Smooth muscle cell (in vitro differentiated cells): ENCODE measurements around the gene SMPD4. TPM values are rescaled to one million over a fixed set of nuclear protein-coding genes. Genes with fewer than 3 reads are reported as not detected.
"Not testable (repeated sequence)": the region's sequence is repeated elsewhere in the genome, so short reads cannot be mapped to it uniquely, and the experiment has no call there.

ENCODE experiments used
- DNase-seq: peaks from one replicate; lab custom pipeline; 2025; ENCODE audit not compliant: unreplicated experiment; lab: John Stamatoyannopoulos, UW
- H2AFZ ChIP-seq: fragments of 200-600 bp; sonication (generic); 2 replicates; pipeline ENCODE4 v1.6.0; 2016; ENCODE audit warnings: antibody characterized with exemption, low read depth, mild to moderate bottlenecking
- H3F3A ChIP-seq: fragments of 200-600 bp; sonication (generic); 2 replicates; pipeline ENCODE4 v1.6.0; 2017; ENCODE audit warnings: antibody characterized with exemption, low read depth
- H3K27ac ChIP-seq: fragments of 200-600 bp; sonication (generic); 2 replicates; pipeline ENCODE4 v1.5.1; 2016; ENCODE audit warnings: low read depth, mild to moderate bottlenecking
- H3K27me3 ChIP-seq: fragments of 200-600 bp; sonication (generic); 2 replicates; pipeline ENCODE4 v1.6.1; 2016; ENCODE audit warnings: low read depth, mild to moderate bottlenecking
- H3K36me3 ChIP-seq: fragments of 200-600 bp; sonication (generic); 2 replicates; pipeline ENCODE4 v1.5.1; 2016; ENCODE audit warnings: low read depth
- H3K4me1 ChIP-seq: fragments of 200-600 bp; sonication (generic); 2 replicates; pipeline ENCODE4 v1.5.1; 2016; ENCODE audit warnings: low read depth
- H3K4me2 ChIP-seq: fragments of 200-600 bp; sonication (generic); 2 replicates; pipeline ENCODE4 v1.6.0; 2016; ENCODE audit warnings: mild to moderate bottlenecking
- H3K4me3 ChIP-seq: fragments of 200-600 bp; sonication (generic); 2 replicates; pipeline ENCODE4 v1.5.1; 2016; ENCODE audit warnings: mild to moderate bottlenecking
- H3K79me2 ChIP-seq: fragments of 200-600 bp; sonication (generic); 2 replicates; pipeline ENCODE4 v1.6.0; 2016; ENCODE audit warnings: low read depth, mild to moderate bottlenecking
- H3K9ac ChIP-seq: fragments of 200-600 bp; sonication (generic); 2 replicates; pipeline ENCODE4 v1.6.0; 2016; ENCODE audit warnings: low read depth
- H3K9me3 ChIP-seq: fragments of 200-600 bp; sonication (generic); replicated peaks from 2 replicates; pipeline ENCODE4 v1.5.1; 2016; ENCODE audit warnings: low read depth
- H4K20me1 ChIP-seq: fragments of 200-600 bp; sonication (generic); 2 replicates; pipeline ENCODE4 v1.6.0; 2016; ENCODE audit warnings: low read depth
- WGBS: methylation state at CpG from one replicate; pipeline ENCODE4 v1.1.7; 2016; ENCODE audit warnings: low lambda C conversion rate; 5-methylcytosine and 5-hydroxymethylcytosine counted together
- polyA plus RNA-seq: library from polyadenylated mRNA; unstranded; fragments of >200 nt; fragmentation: Nextera tagmentation; extraction: Ambion mirVana; gene quantifications from 2 replicates; pipeline ENCODE4 v1.2.1, GENCODE V29; 2016
- small RNA-seq: library from RNA; depleted of rRNA; stranded (forward); fragments of <200 nt; gene quantifications from one replicate; pipeline ENCODE3, GENCODE V24; 2014
- total RNA-seq: library from RNA; depleted of rRNA; stranded (reverse); fragments of >200 nt; gene quantifications from 2 replicates; pipeline ENCODE4 v1.2.3, GENCODE V29; 2014

SMPD4 gene
- total and polyA plus RNA-seq, 2 experiments from 2014 or later = 29.8 to 53.6 TPM

GRCh38 chr2:130120924-130121323, 60.5 kb downstream of the SMPD4 start:
- H3K36me3 ChIP-seq, H3K79me2 ChIP-seq: not testable (repeated sequence)
- 97% methylated on average over 32 of the region's 45 CpGs for WGBS

GRCh38 chr2:130102597-130103363, 78.6 kb downstream of the SMPD4 start:
- not testable (repeated sequence) for H3K4me2 ChIP-seq, H3K27ac ChIP-seq, H3K9me3 ChIP-seq, H3K36me3 ChIP-seq, H3K4me1 ChIP-seq, H3K79me2 ChIP-seq, H2AFZ ChIP-seq, DNase-seq, H4K20me1 ChIP-seq, H3K4me3 ChIP-seq, H3K9ac ChIP-seq, H3F3A ChIP-seq, H3K27me3 ChIP-seq
- 73% methylated on average over 5 of the region's 8 CpGs for WGBS

More at GRCh38 chr2:130120924-130121323, 60.5 kb downstream of the SMPD4 start:
- not testable (repeated sequence) for H3K27ac ChIP-seq, H4K20me1 ChIP-seq, DNase-seq, H3K9ac ChIP-seq, H3K4me3 ChIP-seq, H3K4me1 ChIP-seq, H3K27me3 ChIP-seq, H3F3A ChIP-seq, H3K9me3 ChIP-seq, H3K4me2 ChIP-seq, H2AFZ ChIP-seq

Small RNA genes lying within 50 kb of the gene (small RNA-seq; reads per million reads assigned to genes)
- gene RNU6-1049P = not detected

Other genes with a start within 250 kb of the SMPD4 start
- 0.54 TPM in 1 of 2 replicates, not detected in the other for gene RAB6C, start 201.9 kb downstream of the SMPD4 start, total RNA-seq
- gene RAB6C, start 201.9 kb downstream of the SMPD4 start, polyA plus RNA-seq = not detected in 2 replicates
- gene POTEF, start 52.4 kb downstream of the SMPD4 start, total RNA-seq = 9.7 and 13.1 TPM in 2 replicates
- gene POTEF, start 52.4 kb downstream of the SMPD4 start, polyA plus RNA-seq = 2.8 and 7.3 TPM in 2 replicates
- 7.7 and 16.0 TPM in 2 replicates for gene CCDC74B, start 36.5 kb downstream of the SMPD4 start, total RNA-seq
- 13.7 and 14.5 TPM in 2 replicates for gene CCDC74B, start 36.5 kb downstream of the SMPD4 start, polyA plus RNA-seq
- 134 and 147 TPM in 2 replicates for gene MZT2B, start 660 bp upstream of the SMPD4 start, total RNA-seq
- 397 and 412 TPM in 2 replicates for gene MZT2B, start 660 bp upstream of the SMPD4 start, polyA plus RNA-seq
- not detected in 2 replicates for gene TUBA3E, start 16.8 kb upstream of the SMPD4 start, total RNA-seq
- 0.15 TPM in 1 of 2 replicates, not detected in the other for gene TUBA3E, start 16.8 kb upstream of the SMPD4 start, polyA plus RNA-seq
- 36.4 and 59.3 TPM in 2 replicates for gene IMP4, start 161.3 kb upstream of the SMPD4 start, total RNA-seq
- 74.9 and 75.0 TPM in 2 replicates for gene IMP4, start 161.3 kb upstream of the SMPD4 start, polyA plus RNA-seq
- gene PTPN18, start 174.5 kb upstream of the SMPD4 start, total RNA-seq = 4.4 and 13.9 TPM in 2 replicates
- 10.1 and 10.2 TPM in 2 replicates for gene PTPN18, start 174.5 kb upstream of the SMPD4 start, polyA plus RNA-seq